Ascending aorta (tissue), 2 donors: Measurements from ENCODE around the gene ASTE1. TPM values are rescaled to one million over a fixed set of nuclear protein-coding genes. Genes with fewer than 3 reads are reported as not detected.

ENCODE experiments used
- DNase-seq, 2 donors: peaks; one replicate each; pipeline ENCODE4 v3.0.0-alpha.2; 2019; ENCODE audit warnings: low spot score in 2 of 2
- H3K27ac ChIP-seq, 2 donors: fragments of 200-600 bp; sonication (generic); one replicate each; pipeline ENCODE4 v1.5.1; 2016 to 2017; ENCODE audit warnings: mild to moderate bottlenecking in 1 of 2
- H3K27me3 ChIP-seq: fragments of 200-600 bp; sonication (generic); one replicate; pipeline ENCODE4 v1.5.1; 2017
- H3K36me3 ChIP-seq, 2 donors: fragments of 200-600 bp; sonication (generic); one replicate each; pipeline ENCODE4 v1.5.1; 2016
- H3K4me1 ChIP-seq, 2 donors: fragments of 200-600 bp; sonication (generic); one replicate each; pipeline ENCODE4 v1.5.1; 2016 to 2017; ENCODE audit warnings: mild to moderate bottlenecking in 1 of 2
- H3K4me3 ChIP-seq, 2 donors: fragments of 200-600 bp; sonication (generic); one replicate each; pipeline ENCODE4 v1.5.1; 2016 to 2017; ENCODE audit warnings: mild to moderate bottlenecking in 1 of 2
- H3K9me3 ChIP-seq, 2 donors: fragments of 200-600 bp; sonication (generic); one replicate each; pipeline ENCODE4 v1.5.1; 2016
- CTCF ChIP-seq, 3 experiments: fragments of 200-600 bp in 2 of 3; fragments of 450-650 bp in 1 of 3; sonication (generic) in 2 of 3; IDR thresholded peaks; one replicate each; pipeline ENCODE4 v1.5.1; 2016 to 2019; ENCODE audit warnings: antibody characterized with exemption in 3 of 3, mild to moderate bottlenecking in 1 of 3, moderate library complexity in 1 of 3
- intact Hi-C: fragments of 100-400 bp; cut with DNase I; formaldehyde crosslinking; loops from one replicate; pipeline ENCODE4 v1.15.1; 2023
- total RNA-seq: library from RNA; depleted of rRNA; stranded (reverse); fragments of >200 nt; gene quantifications from one replicate; pipeline ENCODE4 v1.1.0, GENCODE V29; 2016

Gene ASTE1
- total RNA-seq, 1 donor from 2014 or later: 14.0 TPM

- Histone ChIP-seq H3K9me3 (no peaks in the 10 kb centered on the region), H3K4me3 (no peak overlapping the region), H3K36me3 (peaks cover 17 to 63% of the 10 kb centered on the region in 2 donors), H3K27me3 (no peaks in the 10 kb centered on the region), H3K27ac (no peak overlapping the region), H3K4me1 (no peaks in the 10 kb centered on the region)
- no peak for TF ChIP-seq CTCF (IDR thresholded peaks at IDR 0.05)
- DNase-seq: no peak
- intact Hi-C loops: no loop called here
Observed at GRCh38 chr3:131007782-131008181, 18.8 kb downstream of the ASTE1 start.

DNA sequence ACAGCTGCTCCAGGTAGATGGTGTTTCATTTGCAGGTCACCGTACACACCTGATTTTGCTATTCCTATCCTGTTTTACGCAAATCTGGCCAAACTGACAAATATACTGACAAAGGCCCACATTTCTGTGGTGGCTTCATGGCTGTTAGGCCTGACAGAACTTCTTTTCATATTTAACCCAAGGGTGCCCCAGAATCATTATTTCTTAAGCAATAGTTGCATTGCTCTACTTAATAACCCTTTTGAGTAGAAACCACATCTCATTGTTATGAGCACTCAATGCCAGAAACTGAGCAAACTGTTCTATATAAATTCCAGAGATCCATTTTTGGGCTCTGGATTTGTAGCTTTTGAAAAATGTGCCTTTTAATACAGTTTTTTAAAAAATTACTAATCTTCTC is 19.4 kb downstream of the ASTE1 start:
- no peak for DNase-seq
- intact Hi-C loops: no loop called here
- no peak overlapping the region for H3K4me3 ChIP-seq
- no peak for TF ChIP-seq CTCF (IDR thresholded peaks at IDR 0.05)
- H3K4me1 ChIP-seq: no peaks in the 10 kb centered on the region
- no peaks in the 10 kb centered on the region for H3K27me3 ChIP-seq
- H3K9me3 ChIP-seq: no peaks in the 10 kb centered on the region
- H3K27ac ChIP-seq: no peak overlapping the region
- peaks cover 17 to 60% of the 10 kb centered on the region in 2 donors for H3K36me3 ChIP-seq

DNA sequence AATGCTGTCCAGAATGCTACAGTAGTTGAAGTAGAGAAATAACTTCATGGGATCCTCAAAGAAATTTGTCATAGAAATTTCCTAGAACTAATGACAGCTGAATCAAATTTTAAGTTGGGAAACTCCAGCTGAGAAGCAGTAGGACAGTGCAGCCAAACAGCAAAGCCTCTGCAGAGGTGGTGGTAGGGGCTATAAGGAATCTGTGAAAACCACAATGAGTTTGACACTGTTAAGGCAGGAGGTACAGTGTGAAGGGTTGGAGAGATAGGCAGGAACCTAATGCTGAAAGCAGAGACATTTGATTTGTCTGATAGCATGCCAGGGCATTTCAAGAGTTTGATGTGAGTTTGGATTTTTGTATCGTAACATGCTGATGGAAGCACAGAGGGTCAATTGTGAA is 22.0 kb downstream of the ASTE1 start:
- no peak overlapping the region for H3K27ac ChIP-seq
- intact Hi-C loops: no loop called here
- DNase-seq: no peak
- no peaks in the 10 kb centered on the region for H3K4me1 ChIP-seq
- H3K27me3 ChIP-seq: no peaks in the 10 kb centered on the region
- H3K36me3 ChIP-seq: peaks cover 10 to 45% of the 10 kb centered on the region in 2 donors
- no peak overlapping the region for H3K4me3 ChIP-seq
- no peak for TF ChIP-seq CTCF (IDR thresholded peaks at IDR 0.05)
- no peaks in the 10 kb centered on the region for H3K9me3 ChIP-seq

- Histone ChIP-seq H3K4me3 (no peak overlapping the region), H3K27me3 (no peaks in the 10 kb centered on the region), H3K9me3 (no peaks in the 10 kb centered on the region), H3K27ac (no peak overlapping the region), H3K36me3 (peaks cover 8 to 45% of the 10 kb centered on the region in 2 donors), H3K4me1 (no peaks in the 10 kb centered on the region)
- intact Hi-C loops: no loop called here
- DNase-seq: no peak
- no peak for TF ChIP-seq CTCF (IDR thresholded peaks at IDR 0.05)
Observed at GRCh38 chr3:131001071-131001470, 25.6 kb downstream of the ASTE1 start.

DNA sequence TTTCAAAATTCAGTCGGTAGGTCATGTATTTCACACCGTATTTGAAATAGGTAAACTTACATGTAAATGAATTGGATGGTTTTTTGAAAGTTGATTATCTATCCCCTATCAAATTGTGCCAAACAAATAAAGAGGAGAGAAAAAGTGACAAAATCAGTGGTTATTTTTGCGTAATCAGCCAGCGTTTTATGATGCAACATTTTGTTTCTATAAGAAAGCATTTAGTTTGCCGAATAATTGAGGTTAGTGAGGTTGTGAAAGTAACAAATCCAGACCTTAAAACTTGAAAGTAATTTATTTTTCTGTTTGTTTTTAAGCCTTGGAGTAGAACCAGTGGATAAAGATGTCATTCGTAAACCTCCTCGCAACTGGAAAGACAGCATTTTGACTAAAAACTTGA is 29.3 kb downstream of the ASTE1 start:
- peaks cover 17 to 44% of the 10 kb centered on the region in 2 donors for H3K36me3 ChIP-seq
- H3K4me3 ChIP-seq: no peak overlapping the region
- no peaks in the 10 kb centered on the region for H3K27me3 ChIP-seq
- H3K9me3 ChIP-seq: no peaks in the 10 kb centered on the region
- DNase-seq: no peak
- no peak overlapping the region for H3K27ac ChIP-seq
- intact Hi-C loops: no loop called here
- no peak for TF ChIP-seq CTCF (IDR thresholded peaks at IDR 0.05)
- H3K4me1 ChIP-seq: no peaks in the 10 kb centered on the region

DNA sequence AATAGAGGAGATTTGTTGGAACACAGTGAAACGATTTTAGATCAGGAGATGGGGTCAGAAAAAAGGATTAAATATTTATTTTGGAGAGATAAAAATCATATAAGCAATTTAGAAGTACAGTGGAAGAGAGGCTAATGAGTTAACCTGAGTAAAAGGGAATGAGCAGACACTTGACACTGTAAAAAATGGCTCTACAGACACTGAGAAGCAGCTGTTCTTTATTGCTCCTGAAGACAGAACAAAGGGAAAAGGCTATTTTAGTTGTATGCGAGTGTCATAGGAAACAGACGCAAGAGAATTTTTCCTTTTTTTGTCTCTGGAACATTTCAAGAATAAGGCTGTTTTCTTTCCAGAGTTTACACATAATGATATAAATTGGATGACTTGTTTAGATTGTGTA is 34.3 kb downstream of the ASTE1 start:
- no peaks in the 10 kb centered on the region for H3K27me3 ChIP-seq
- H3K36me3 ChIP-seq: peaks cover 19 to 44% of the 10 kb centered on the region in 2 donors
- H3K9me3 ChIP-seq: no peaks in the 10 kb centered on the region
- intact Hi-C loops: no loop called here
- no peaks in the 10 kb centered on the region for H3K4me1 ChIP-seq
- TF ChIP-seq CTCF (IDR thresholded peaks at IDR 0.05): no peak
- no peak overlapping the region for H3K4me3 ChIP-seq
- DNase-seq: no peak
- no peak overlapping the region for H3K27ac ChIP-seq
